Middle frontal gyrus (tissue), 1 donor: Measurements from ENCODE around the gene DOCK4.

Experiments used
- DNase-seq: peaks from one replicate; pipeline ENCODE4 v3.0.0-alpha.2; 2015; ENCODE audit warnings: low spot score; ENCODE audit errors: extremely low spot score

DOCK4 gene

GRCh38 chr7:112161253-112162141 lies 44.7 kb downstream of the DOCK4 start:
- no peak for DNase-seq

- DNase-seq: no peak
These were observed 45.4 kb downstream of the DOCK4 start for GRCh38 chr7:112160771-112161150.

GRCh38 chr7:112160130-112160770 lies 45.9 kb downstream of the DOCK4 start:
- no peak for DNase-seq

GRCh38 chr7:112159351-112159750 lies 46.8 kb downstream of the DOCK4 start:
- DNase-seq: no peak

GRCh38 chr7:112157072-112157471 lies 49.1 kb downstream of the DOCK4 start:
- DNase-seq: no peak

GRCh38 chr7:112156412-112156811 lies 49.8 kb downstream of the DOCK4 start:
- DNase-seq: no peak

- no peak for DNase-seq
These were observed 51.5 kb downstream of the DOCK4 start for GRCh38 chr7:112154690-112155089.

GRCh38 chr7:112152186-112152585 lies 54.0 kb downstream of the DOCK4 start:
- DNase-seq: no peak

GRCh38 chr7:112150823-112151641 lies 55.2 kb downstream of the DOCK4 start:
- no peak for DNase-seq

GRCh38 chr7:112149734-112150133 lies 56.5 kb downstream of the DOCK4 start:
- DNase-seq: no peak

GRCh38 chr7:112147793-112148361 lies 58.3 kb downstream of the DOCK4 start:
- DNase-seq: no peak

GRCh38 chr7:112145206-112145605 lies 61.0 kb downstream of the DOCK4 start:
- no peak for DNase-seq

- no peak for DNase-seq
These were observed 61.7 kb downstream of the DOCK4 start for GRCh38 chr7:112144284-112145059.

GRCh38 chr7:112143582-112143981 lies 62.6 kb downstream of the DOCK4 start:
- DNase-seq: no peak

- DNase-seq: no peak
These were observed 63.1 kb downstream of the DOCK4 start for GRCh38 chr7:112143136-112143535.

- DNase-seq: no peak
These were observed 65.6 kb downstream of the DOCK4 start for GRCh38 chr7:112140600-112140999.

GRCh38 chr7:112138938-112139337 lies 67.3 kb downstream of the DOCK4 start:
- DNase-seq: no peak

- DNase-seq: no peak
These were observed 67.8 kb downstream of the DOCK4 start for GRCh38 chr7:112138325-112138852.

- no peak for DNase-seq
These were observed 68.8 kb downstream of the DOCK4 start for GRCh38 chr7:112137141-112138101.
